ENCODE data around the gene ESRRB.
"Not testable (repeated sequence)": the region's sequence is repeated elsewhere in the genome, so short reads cannot be mapped to it uniquely, and the experiment has no call there.

ESRRB gene

DNA sequence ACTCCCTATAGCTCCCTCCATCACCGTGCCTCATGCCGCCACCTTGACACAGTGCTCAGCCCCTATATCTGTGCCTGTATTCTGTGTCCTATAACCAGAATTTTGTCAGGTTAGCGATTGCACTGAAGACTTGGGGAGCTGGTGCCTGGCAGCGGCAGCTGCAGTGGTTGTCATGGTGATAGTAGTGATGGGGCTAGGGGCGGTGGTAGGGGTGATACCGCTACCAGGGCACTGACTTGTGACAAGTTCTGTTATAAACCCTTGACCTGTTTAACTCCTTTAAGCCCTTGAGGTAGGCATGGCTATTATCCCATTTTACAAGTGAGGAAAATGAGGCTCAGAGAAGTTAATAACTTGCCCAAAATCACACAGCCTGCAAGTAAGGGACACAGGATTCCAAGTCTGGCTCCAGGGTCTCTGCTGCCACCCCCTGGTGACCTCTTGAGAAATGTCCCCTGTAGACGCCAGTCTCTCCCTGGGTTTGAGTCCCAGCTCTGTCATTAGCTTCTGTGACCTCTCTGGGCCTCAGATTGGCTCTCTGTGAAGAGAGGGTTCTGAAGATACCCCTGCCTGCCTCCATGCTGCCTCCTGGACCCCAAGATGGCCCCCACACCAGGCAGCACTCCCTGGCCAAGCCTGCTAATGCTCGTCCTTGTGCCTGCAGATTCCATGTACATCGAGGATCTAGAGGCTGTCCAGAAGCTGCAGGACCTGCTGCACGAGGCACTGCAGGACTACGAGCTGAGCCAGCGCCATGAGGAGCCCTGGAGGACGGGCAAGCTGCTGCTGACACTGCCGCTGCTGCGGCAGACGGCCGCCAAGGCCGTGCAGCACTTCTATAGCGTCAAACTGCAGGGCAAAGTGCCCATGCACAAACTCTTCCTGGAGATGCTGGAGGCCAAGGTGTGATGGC is 121.9 kb downstream of the ESRRB start:
- DNase-seq (ENCODE audit: low read depth in 2 of 2) = no peak

DNA sequence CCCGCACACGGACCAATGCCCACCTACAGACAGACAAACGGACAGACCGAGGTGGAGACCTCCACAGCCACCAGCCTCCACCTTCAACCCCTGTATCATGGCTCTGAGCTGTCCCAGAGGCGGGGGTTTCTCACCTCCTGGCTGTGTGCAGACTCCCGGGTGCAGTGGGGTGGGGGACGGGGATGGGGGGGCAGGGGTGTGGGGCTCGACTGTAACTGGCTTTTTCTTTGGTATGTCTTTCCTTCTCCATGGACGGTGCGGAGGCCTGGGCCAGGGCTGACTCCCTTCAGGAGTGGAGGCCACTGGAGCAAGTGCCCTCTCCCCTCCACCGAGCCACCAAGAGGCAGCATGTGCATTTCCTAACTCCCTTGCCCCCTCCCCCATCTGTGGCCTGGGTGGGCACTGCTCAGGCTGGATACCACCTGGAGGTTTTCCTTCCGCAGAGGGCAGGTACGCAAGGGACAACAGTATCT is 122.6 kb downstream of the ESRRB start:
- no peak for DNase-seq (ENCODE audit: low read depth in 2 of 2)

DNA sequence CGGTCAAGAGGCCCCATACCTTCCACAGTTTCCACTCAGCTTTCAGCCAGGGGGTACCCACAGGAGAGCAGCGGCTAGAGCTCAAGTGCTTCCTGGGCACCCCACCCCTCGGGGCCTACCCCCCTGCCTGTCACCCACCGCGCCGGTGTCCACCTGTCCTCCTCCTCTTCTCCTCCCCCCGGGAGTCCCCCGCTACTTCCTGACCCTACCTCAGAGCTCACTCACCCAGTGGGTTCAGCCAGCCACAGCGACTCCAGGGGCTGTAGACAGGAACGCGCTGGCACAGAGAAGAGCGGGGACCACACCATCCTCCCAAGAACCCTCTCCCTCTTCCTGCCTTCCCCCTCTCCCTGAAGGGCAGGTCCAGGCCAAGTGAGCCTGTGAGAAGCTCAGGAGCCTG is 123.0 kb downstream of the ESRRB start:
- no peak for DNase-seq (ENCODE audit: low read depth in 2 of 2)

DNA sequence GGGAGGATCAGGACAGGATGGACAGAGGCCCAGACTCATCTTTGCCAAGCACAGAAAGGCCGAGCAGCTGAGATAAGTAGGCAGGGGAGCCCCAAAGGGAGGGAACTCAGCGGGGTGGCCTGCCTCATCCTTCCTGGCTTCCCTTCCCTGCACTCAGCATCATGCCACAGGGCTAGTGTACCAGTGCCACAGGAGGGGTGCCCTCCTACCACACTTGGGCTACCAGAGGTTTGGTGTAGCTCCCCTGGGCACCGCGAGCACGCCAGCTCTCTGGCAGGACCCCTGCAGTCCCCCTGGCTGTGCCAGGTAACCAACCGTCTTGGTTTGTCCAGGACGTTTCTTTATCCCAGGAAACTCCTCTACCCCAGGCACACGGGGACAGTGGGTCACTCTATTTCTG is 123.5 kb downstream of the ESRRB start:
- DNase-seq (ENCODE audit: low read depth in 2 of 2) = no peak

GRCh38 chr14:76500011-76500410 is 124.1 kb downstream of the ESRRB start:
- no peak for DNase-seq (ENCODE audit: low read depth in 2 of 2)

DNA sequence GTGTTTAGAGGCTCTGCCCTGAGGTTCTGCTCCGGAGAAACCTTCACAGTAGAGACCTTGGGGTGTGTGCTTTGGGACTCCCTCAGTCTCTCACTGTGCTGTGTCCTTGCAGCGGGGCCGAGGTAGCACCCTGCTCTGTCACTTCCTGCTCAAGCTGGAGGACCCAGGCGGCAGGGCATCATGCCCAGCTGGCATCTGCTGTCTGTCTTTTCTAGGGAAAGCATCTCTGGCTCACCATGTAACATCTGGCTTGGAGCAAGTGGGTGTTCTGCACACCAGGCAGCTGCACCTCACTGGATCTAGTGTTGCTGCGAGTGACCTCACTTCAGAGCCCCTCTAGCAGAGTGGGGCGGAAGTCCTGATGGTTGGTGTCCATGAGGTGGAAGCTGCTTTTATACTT is 124.5 kb downstream of the ESRRB start:
- DNase-seq (ENCODE audit: low read depth in 2 of 2) = no peak

DNA sequence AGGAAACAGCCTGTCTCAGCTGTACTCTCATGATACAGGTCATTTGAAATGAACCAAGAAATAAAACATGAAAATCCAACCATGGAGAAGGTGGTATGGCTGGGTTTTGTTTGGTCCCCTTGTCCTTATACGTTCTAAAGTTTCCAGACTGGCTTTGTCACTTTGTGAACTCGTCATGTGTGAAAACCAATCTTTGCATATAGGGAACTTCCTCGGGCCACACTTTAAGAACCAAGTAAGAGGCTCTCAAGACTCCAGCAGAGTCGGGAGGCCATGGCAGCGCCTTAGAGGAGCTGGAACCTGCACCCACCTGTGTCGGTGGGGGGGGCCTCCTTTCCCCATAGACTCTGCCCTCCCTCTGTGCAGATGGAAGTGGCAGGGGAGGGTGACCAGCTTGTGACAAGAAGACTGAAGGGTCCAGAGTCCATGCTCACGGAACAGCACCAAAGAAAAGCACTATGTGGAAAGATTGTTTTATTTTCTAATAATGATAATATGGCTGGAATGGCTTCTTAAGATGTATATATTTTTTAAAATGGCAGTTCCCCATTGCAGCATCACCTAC is 125.3 kb downstream of the ESRRB start:
- DNase-seq (ENCODE audit: low read depth in 2 of 2) = no peak

GRCh38 chr14:76502219-76502618 is 126.3 kb downstream of the ESRRB start:
- no peak for DNase-seq (ENCODE audit: low read depth in 2 of 2)

DNA sequence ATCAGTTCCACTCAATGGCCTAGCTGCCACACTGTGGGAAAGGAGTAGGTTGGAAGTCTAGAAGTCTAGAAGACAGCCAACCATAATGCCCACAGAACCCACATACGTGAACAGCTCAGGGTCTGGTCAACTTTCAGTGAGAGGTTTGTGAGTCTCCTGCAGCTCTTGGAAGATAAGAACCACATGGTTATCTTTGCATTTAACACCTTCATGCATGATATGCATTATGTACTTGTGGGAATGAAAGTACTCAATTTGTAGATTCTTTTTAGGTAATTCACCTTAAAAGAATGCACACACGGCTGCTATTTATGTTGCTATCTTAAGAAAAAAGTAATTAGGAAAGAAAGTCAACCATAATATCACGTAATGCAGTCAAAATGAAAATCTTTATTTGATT is 126.7 kb downstream of the ESRRB start:
- no peak for DNase-seq (ENCODE audit: low read depth in 2 of 2)

- DNase-seq (ENCODE audit: low read depth in 2 of 2) = no peak
These were observed 133.4 kb downstream of the ESRRB start for GRCh38 chr14:76509311-76509710.

GRCh38 chr14:76510181-76510580 is 134.2 kb downstream of the ESRRB start:
- no peak for DNase-seq (ENCODE audit: low read depth in 2 of 2)

DNA sequence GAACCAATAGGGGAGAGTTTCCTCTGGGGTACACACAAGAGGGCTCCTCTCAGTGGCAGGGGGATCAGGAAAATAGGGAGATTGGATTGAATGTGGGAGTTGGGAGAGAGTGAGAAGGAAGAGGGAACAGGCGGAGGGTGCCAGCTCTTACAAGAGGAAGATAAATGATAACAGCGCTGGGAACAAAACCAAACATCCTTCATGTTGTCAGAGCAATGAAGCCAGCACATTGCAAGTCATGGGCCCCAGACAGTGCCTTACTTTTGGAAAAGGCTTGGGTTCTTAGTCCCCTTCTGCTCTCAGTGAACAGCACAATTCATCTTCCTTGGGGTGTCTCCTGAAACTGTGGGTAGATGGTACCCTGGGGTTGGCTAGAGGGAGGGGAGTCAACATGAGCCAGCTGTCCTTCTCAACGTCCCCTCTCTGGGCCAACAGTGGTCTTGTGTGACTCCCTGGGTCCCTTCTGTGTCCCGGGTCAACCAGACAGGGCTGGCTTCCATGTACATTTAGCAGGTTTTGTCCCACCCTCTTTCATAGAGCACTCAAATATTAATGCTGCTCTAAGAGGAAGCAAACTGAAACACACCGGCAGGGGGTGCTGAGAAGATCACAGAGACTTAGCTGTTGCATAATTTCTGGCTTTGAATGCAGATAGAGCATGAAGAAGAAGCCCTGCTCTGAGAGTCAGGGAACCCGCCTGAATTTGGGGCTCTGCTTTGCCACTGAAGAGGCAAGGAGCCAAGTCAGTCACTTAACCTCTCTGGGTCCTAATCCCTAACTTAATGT is 138.5 kb downstream of the ESRRB start:
- DNase-seq (ENCODE audit: low read depth in 2 of 2) = no peak

- DNase-seq (ENCODE audit: low read depth in 2 of 2) = no peak
These were observed 140.9 kb downstream of the ESRRB start for GRCh38 chr14:76516884-76517283.

DNA sequence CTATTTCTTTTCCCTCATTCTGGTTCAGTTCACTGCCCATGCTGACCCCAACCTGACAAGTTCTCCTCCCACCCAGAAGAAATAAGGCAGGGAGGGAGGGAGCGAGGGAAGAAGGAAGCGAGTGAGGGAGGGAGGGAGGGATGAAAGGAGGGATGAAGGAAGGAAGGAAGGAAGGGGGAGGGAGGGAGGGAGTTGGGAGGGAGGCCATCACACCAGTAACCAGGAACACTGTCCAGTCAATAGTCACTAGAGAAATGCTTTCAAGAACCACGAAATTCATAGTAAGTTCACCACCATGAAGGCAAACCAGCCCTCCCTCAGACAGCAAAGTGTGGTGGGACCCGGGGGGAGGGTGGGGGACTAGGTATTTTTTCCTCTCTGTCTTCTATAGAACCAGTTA is 142.4 kb downstream of the ESRRB start:
- DNase-seq (ENCODE audit: low read depth in 2 of 2) = no peak

DNA sequence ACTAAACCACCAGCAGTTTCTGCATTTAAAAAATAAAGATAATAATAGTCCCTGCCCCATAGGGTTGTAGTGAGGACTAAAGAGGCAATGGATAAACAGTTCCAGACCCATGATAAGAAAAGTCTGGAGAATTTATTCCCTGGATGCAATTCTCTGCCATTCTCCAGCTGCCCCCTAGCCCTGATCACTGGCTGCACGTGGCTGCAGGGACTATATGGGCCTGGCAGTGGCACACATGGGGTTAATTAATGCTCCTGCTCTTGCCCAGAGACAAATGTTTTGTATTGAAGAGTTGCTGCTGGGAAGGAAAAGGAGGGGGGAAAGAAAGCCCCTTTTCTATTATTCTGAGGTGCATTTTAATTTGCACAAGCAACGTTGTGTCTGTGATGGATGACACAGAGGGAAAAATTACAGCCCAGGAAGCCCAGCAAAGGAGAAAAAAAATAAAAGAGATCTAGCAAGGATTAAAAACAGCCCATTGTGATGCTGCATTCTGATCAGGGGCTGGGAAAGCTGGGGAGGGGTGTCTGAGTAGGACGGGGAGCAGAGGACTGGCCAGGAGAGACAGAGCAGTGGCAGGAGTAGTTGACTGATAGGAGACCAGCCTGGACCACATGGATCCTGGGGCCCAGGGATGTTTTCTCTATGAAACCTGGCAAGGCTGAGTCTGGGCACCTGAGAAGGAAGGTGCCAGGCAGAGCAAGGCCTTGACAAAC is 149.3 kb downstream of the ESRRB start:
- no peak for DNase-seq (ENCODE audit: low read depth in 2 of 2)

- DNase-seq (ENCODE audit: low read depth in 2 of 2) = no peak
These were observed 155.1 kb downstream of the ESRRB start for GRCh38 chr14:76531085-76531484.

GRCh38 chr14:76531821-76532318 is 155.9 kb downstream of the ESRRB start:
- DNase-seq (ENCODE audit: low read depth in 2 of 2) = no peak

DNA sequence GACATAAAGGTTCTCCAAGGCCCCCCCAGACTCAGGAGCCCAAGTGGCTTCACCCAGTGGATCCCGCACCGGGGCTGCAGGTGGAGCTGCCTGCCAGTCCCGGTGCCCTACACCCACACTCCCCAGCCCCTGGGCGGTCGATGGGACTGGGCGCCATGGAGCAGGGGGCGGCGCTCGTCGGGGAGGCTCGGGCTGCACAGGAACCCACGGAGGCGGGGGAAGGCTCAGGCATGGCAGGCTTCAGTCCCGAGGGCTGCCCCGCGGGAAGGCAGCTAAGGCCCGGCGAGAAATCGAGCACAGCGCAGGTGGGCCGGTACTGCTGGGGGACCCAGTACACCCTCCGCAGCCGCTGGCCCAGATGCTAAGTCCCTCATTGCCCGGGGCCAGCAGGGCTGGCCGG is 160.7 kb downstream of the ESRRB start:
- DNase-seq (ENCODE audit: low read depth in 2 of 2) = not testable (repeated sequence)

GRCh38 chr14:76537906-76538647 is 162.1 kb downstream of the ESRRB start:
- no peak for DNase-seq (ENCODE audit: low read depth in 2 of 2)

GRCh38 chr14:76538648-76539008 is 162.7 kb downstream of the ESRRB start:
- no peak for DNase-seq (ENCODE audit: low read depth in 2 of 2)

GRCh38 chr14:76539130-76539529 is 163.2 kb downstream of the ESRRB start:
- no peak for DNase-seq (ENCODE audit: low read depth in 2 of 2)

Measured in stimulated activated CD4-positive, alpha-beta T cell treated with anti-CD3 and anti-CD28 coated beads, Interleukin-12 subunit alpha, Interleukin-12 subunit beta, amount 100 ng/mL, for 24 hours (primary cell).